ENCODE data around the gene PRR20G.

- TF ChIP-seq, protein P1, sequence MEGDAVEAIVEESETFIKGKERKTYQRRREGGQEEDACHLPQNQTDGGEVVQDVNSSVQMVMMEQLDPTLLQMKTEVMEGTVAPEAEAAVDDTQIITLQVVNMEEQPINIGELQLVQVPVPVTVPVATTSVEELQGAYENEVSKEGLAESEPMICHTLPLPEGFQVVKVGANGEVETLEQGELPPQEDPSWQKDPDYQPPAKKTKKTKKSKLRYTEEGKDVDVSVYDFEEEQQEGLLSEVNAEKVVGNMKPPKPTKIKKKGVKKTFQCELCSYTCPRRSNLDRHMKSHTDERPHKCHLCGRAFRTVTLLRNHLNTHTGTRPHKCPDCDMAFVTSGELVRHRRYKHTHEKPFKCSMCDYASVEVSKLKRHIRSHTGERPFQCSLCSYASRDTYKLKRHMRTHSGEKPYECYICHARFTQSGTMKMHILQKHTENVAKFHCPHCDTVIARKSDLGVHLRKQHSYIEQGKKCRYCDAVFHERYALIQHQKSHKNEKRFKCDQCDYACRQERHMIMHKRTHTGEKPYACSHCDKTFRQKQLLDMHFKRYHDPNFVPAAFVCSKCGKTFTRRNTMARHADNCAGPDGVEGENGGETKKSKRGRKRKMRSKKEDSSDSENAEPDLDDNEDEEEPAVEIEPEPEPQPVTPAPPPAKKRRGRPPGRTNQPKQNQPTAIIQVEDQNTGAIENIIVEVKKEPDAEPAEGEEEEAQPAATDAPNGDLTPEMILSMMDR (IDR thresholded peaks at IDR 0.05; ENCODE audit: low read depth, low read length, poor library complexity, severe bottlenecking): no peak
- no peak for TF ChIP-seq EZH2phosphoT487 (IDR thresholded peaks at IDR 0.05; ENCODE audit: borderline replicate concordance, low read length)
These were observed 11.4 kb downstream of the PRR20G start for GRCh38 chr3:127276396-127276795.
